GDM1 (cell line): ENCODE results near the gene TSPAN31.

Source experiments
- DNase-seq: peaks from one replicate; lab custom pipeline; 2025; lab: John Stamatoyannopoulos, UW

TSPAN31 gene

GRCh38 chr12:57722716-57723629 lies 21.9 kb upstream of the TSPAN31 start:
- no peak for DNase-seq

GRCh38 chr12:57723630-57723962 lies 21.2 kb upstream of the TSPAN31 start:
- no peak for DNase-seq

GRCh38 chr12:57724003-57724935 lies 20.6 kb upstream of the TSPAN31 start:
- no peak for DNase-seq

GRCh38 chr12:57724936-57725740 lies 19.7 kb upstream of the TSPAN31 start:
- no peak for DNase-seq

GRCh38 chr12:57725851-57726150 lies 19.0 kb upstream of the TSPAN31 start:
- no peak for DNase-seq

GRCh38 chr12:57726151-57726883 lies 18.5 kb upstream of the TSPAN31 start:
- no peak for DNase-seq

GRCh38 chr12:57726884-57727757 lies 17.7 kb upstream of the TSPAN31 start:
- no peak for DNase-seq

- DNase-seq = no peak
Measured at GRCh38 chr12:57727758-57728395, 17.0 kb upstream of the TSPAN31 start.

GRCh38 chr12:57729321-57729844 lies 15.5 kb upstream of the TSPAN31 start:
- DNase-seq = no peak

GRCh38 chr12:57730336-57731067 lies 14.3 kb upstream of the TSPAN31 start:
- DNase-seq = no peak

- no peak for DNase-seq
Measured at GRCh38 chr12:57731411-57732080, 13.3 kb upstream of the TSPAN31 start.

GRCh38 chr12:57732270-57732669 lies 12.6 kb upstream of the TSPAN31 start:
- DNase-seq = no peak

- no peak for DNase-seq
Measured at GRCh38 chr12:57732726-57733593, 11.9 kb upstream of the TSPAN31 start.

GRCh38 chr12:57733928-57734327 lies 10.9 kb upstream of the TSPAN31 start:
- DNase-seq = no peak

GRCh38 chr12:57734591-57734990 lies 10.2 kb upstream of the TSPAN31 start:
- DNase-seq = no peak

GRCh38 chr12:57735198-57735855 lies 9.5 kb upstream of the TSPAN31 start:
- no peak for DNase-seq
